Neural cell (in vitro differentiated cells): ENCODE results near the gene PRKCQ. TPM values are rescaled to one million over a fixed set of nuclear protein-coding genes. Genes with fewer than 3 reads are reported as not detected.

Source experiments
- H2AFZ ChIP-seq: fragments of 200-600, 300-800 bp; sonication (generic), shearing (Covaris generic); 2 replicates; pipeline ENCODE4 v1.6.0; 2014; ENCODE audit warnings: low read depth, mild to moderate bottlenecking, antibody characterized with exemption, low read length, moderate library complexity
- H3F3A ChIP-seq: fragments of 200-600 bp; shearing (Covaris generic); 2 replicates; pipeline ENCODE4 v1.6.1; 2016; ENCODE audit warnings: mild to moderate bottlenecking, moderate library complexity, mixed read lengths, antibody characterized with exemption, low read length; ENCODE audit not compliant: insufficient read depth, poor library complexity, severe bottlenecking
- H3K27ac ChIP-seq: fragments of 200-600, 300-800 bp; sonication (generic), shearing (Covaris generic); 2 replicates; pipeline ENCODE4 v1.5.1; 2014; ENCODE audit warnings: mild to moderate bottlenecking, low read length, moderate library complexity
- H3K27me3 ChIP-seq: fragments of 300-800, 200-600 bp; sonication (generic), shearing (Covaris generic); 2 replicates; pipeline ENCODE4 v1.6.0; 2014; ENCODE audit warnings: mild to moderate bottlenecking, low read depth, low read length, moderate library complexity; ENCODE audit not compliant: insufficient read depth
- H3K36me3 ChIP-seq: fragments of 300-800, 200-600 bp; sonication (generic), shearing (Covaris generic); 2 replicates; pipeline ENCODE4 v1.5.1; 2014; ENCODE audit warnings: mild to moderate bottlenecking, antibody characterized with exemption, low read length, moderate library complexity; ENCODE audit not compliant: insufficient read depth
- H3K4me2 ChIP-seq: fragments of 300-800, 200-600 bp; sonication (generic), shearing (Covaris generic); 2 replicates; pipeline ENCODE4 v1.6.0; 2014; ENCODE audit warnings: mild to moderate bottlenecking, low read length
- H3K4me3 ChIP-seq: fragments of 300-800, 200-600 bp; sonication (generic), shearing (Covaris generic); 2 replicates; pipeline ENCODE4 v1.5.1; 2014; ENCODE audit warnings: mild to moderate bottlenecking, low read length, moderate library complexity
- H3K79me2 ChIP-seq: fragments of 200-600 bp; shearing (Covaris generic); replicated peaks from 2 replicates; pipeline ENCODE4 v1.6.0; 2014; ENCODE audit warnings: mild to moderate bottlenecking, low read length, moderate library complexity; ENCODE audit not compliant: insufficient read depth
- H3K9ac ChIP-seq: fragments of 300-800, 200-600 bp; sonication (generic), shearing (Covaris generic); 2 replicates; pipeline ENCODE4 v1.6.1; 2016; ENCODE audit warnings: mild to moderate bottlenecking, low read length, mixed read lengths
- H3K9me2 ChIP-seq: fragments of 200-600 bp; shearing (Covaris generic); 2 replicates; pipeline ENCODE4 v1.6.1; 2016; ENCODE audit warnings: mild to moderate bottlenecking, low read length, mixed read lengths; ENCODE audit not compliant: insufficient read depth
- H3K9me3 ChIP-seq: fragments of 200-600, 300-800 bp; sonication (generic), shearing (Covaris generic); 2 replicates; pipeline ENCODE4 v1.6.1; 2016; ENCODE audit warnings: mild to moderate bottlenecking, mixed run types, low read length, moderate library complexity, mixed read lengths
- H4K20me1 ChIP-seq: fragments of 200-600 bp; shearing (Covaris generic); 2 replicates; pipeline ENCODE4 v1.6.1; 2016; ENCODE audit warnings: mild to moderate bottlenecking, mixed run types; ENCODE audit not compliant: insufficient read depth
- CTCF ChIP-seq: fragments of 450-650 bp; IDR thresholded peaks from 2 replicates; pipeline ENCODE4 v1.5.1; 2014; ENCODE audit warnings: antibody characterized with exemption, mild to moderate bottlenecking, moderate library complexity; ENCODE audit not compliant: poor library complexity, severe bottlenecking
- EP300 ChIP-seq: fragments of 450-650 bp; conservative IDR thresholded peaks from 2 replicates; pipeline ENCODE4 v1.6.1; 2014; ENCODE audit warnings: antibody characterized with exemption, mild to moderate bottlenecking, moderate library complexity; ENCODE audit not compliant: poor library complexity, severe bottlenecking
- EZH2 ChIP-seq: fragments of 200-600, 300-800 bp; shearing (Covaris generic), sonication (generic); IDR thresholded peaks from 2 replicates; pipeline ENCODE4 v1.6.1; 2014; ENCODE audit warnings: antibody characterized with exemption, low read length, borderline replicate concordance, mild to moderate bottlenecking; ENCODE audit not compliant: insufficient read depth, poor library complexity, severe bottlenecking
- MXI1 ChIP-seq: fragments of 450-650 bp; conservative IDR thresholded peaks from 2 replicates; pipeline ENCODE4 v1.6.1; 2014; ENCODE audit warnings: antibody characterized with exemption, mild to moderate bottlenecking; ENCODE audit not compliant: poor library complexity, severe bottlenecking
- POLR2AphosphoS5 ChIP-seq: IDR thresholded peaks from 2 replicates; pipeline ENCODE4 v1.6.1; 2012
- RAD21 ChIP-seq: fragments of 450-650 bp; conservative IDR thresholded peaks from 2 replicates; pipeline ENCODE4 v1.6.1; 2014; ENCODE audit warnings: antibody characterized with exemption, mild to moderate bottlenecking, moderate library complexity
- REST ChIP-seq: IDR thresholded peaks from 2 replicates; pipeline ENCODE4 v1.6.1; 2012; ENCODE audit warnings: borderline replicate concordance
- SMC3 ChIP-seq: fragments of 450-650 bp; conservative IDR thresholded peaks from 2 replicates; pipeline ENCODE4 v1.6.1; 2014; ENCODE audit warnings: antibody characterized with exemption, mild to moderate bottlenecking, moderate library complexity; ENCODE audit not compliant: poor library complexity
- TAF1 ChIP-seq: IDR thresholded peaks from 2 replicates; pipeline ENCODE4 v1.6.1; 2012; ENCODE audit warnings: low read depth
- polyA plus RNA-seq: library from polyadenylated mRNA; depleted of rRNA; stranded (reverse); fragments of >200 nt; gene quantifications from 2 replicates; pipeline ENCODE4 v1.2.3, GENCODE V29; 2014

PRKCQ gene
- polyA plus RNA-seq, 1 donor from 2014 or later: 0.61 TPM

- Histone ChIP-seq H3F3A (no peaks in the 10 kb centered on the region), H3K9me3 (no peaks in the 10 kb centered on the region), H2AFZ (no peak overlapping the region), H3K27me3 (no peaks in the 10 kb centered on the region), H3K36me3 (no peaks in the 10 kb centered on the region), H3K9me2 (no peaks in the 10 kb centered on the region), H3K4me2 (no peak overlapping the region), H3K27ac (no peak overlapping the region), H3K79me2 (no peaks in the 10 kb centered on the region), H3K4me3 (no peak overlapping the region), H4K20me1 (no peaks in the 10 kb centered on the region), H3K9ac (no peak overlapping the region)
- TF ChIP-seq CTCF (no peak), POLR2AphosphoS5 (no peak), TAF1 (no peak), SMC3 (no peak), RAD21 (no peak), EP300 (no peak), MXI1 (no peak), REST (no peak), EZH2 (no peak)
Measured at GRCh38 chr10:6598679-6599078, 18.6 kb upstream of the PRKCQ start.

GRCh38 chr10:6597478-6597877 is 17.4 kb upstream of the PRKCQ start:
- no peaks in the 10 kb centered on the region for H3K36me3 ChIP-seq
- H3K27me3 ChIP-seq: no peaks in the 10 kb centered on the region
- H3K9me2 ChIP-seq: no peaks in the 10 kb centered on the region
- TF ChIP-seq REST: no peak
- no peak for TF ChIP-seq RAD21
- no peak for TF ChIP-seq EZH2
- no peaks in the 10 kb centered on the region for H3K79me2 ChIP-seq
- H2AFZ ChIP-seq: no peak overlapping the region
- H4K20me1 ChIP-seq: no peaks in the 10 kb centered on the region
- no peak overlapping the region for H3K9ac ChIP-seq
- no peaks in the 10 kb centered on the region for H3F3A ChIP-seq
- no peak overlapping the region for H3K4me3 ChIP-seq
- no peaks in the 10 kb centered on the region for H3K9me3 ChIP-seq
- no peak overlapping the region for H3K27ac ChIP-seq
- H3K4me2 ChIP-seq: no peak overlapping the region
